DOHH2 (cell line): ENCODE data around the gene MCF2L.

Experiments used
- EZH2phosphoT487 ChIP-seq: fragments of 200-600 bp; sonication (generic); IDR thresholded peaks from 2 replicates; pipeline ENCODE4 v1.6.1; 2017; ENCODE audit warnings: borderline replicate concordance, mild to moderate bottlenecking, antibody characterized with exemption, low read length, moderate library complexity, mixed read lengths
- TF ChIP-seq, protein P1 (sequence below): fragments of 200-600 bp; sonication (generic); IDR thresholded peaks from one replicate; pipeline ENCODE4 v1.5.1; 2014; ENCODE audit warnings: antibody characterized with exemption, mild to moderate bottlenecking, low read depth, low read length; ENCODE audit not compliant: poor library complexity, severe bottlenecking

DNA sequence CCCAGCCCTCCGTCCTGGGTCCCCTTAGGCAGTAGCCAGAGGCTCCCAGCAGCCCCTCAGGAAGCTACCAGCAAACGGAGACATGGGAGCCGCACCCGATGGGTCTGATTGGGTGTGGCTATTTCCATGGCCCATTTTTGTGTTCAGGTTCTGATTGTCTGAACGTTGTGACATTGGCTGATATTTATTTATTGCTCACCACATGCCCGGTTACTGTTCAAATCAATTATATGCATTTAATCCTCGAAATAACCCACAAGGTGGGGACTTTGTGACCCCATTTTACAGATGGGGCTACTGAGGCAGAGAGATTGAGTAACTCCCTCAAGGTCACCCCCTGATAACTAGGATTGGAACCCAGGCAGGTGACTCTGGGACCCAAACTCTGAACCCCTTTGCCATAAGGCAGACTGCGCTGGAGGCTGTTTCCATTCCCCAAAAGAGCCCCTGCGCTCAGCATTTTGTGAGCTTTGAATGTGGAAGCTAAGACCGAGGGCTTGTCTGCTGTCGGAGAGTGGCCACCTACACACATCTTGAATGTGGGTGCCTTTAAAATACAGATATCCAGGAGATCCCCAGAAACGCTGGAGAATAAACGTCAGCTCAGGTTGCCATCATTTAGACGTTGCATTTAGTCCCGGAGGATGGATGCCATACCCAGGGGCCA lies 13.6 kb upstream of the MCF2L start:
- TF ChIP-seq, protein P1, sequence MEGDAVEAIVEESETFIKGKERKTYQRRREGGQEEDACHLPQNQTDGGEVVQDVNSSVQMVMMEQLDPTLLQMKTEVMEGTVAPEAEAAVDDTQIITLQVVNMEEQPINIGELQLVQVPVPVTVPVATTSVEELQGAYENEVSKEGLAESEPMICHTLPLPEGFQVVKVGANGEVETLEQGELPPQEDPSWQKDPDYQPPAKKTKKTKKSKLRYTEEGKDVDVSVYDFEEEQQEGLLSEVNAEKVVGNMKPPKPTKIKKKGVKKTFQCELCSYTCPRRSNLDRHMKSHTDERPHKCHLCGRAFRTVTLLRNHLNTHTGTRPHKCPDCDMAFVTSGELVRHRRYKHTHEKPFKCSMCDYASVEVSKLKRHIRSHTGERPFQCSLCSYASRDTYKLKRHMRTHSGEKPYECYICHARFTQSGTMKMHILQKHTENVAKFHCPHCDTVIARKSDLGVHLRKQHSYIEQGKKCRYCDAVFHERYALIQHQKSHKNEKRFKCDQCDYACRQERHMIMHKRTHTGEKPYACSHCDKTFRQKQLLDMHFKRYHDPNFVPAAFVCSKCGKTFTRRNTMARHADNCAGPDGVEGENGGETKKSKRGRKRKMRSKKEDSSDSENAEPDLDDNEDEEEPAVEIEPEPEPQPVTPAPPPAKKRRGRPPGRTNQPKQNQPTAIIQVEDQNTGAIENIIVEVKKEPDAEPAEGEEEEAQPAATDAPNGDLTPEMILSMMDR: no peak
- TF ChIP-seq EZH2phosphoT487: no peak
